GM13977 (cell line): ENCODE data around the gene TMEM135.

ENCODE experiments used
- DNase-seq: peaks from one replicate; pipeline ENCODE4 v3.0.0; 2012; ENCODE audit warnings: low spot score
- CTCF ChIP-seq: IDR thresholded peaks from 2 replicates; pipeline ENCODE4 v1.5.1; 2012; ENCODE audit warnings: mild to moderate bottlenecking, control low read depth; ENCODE audit not compliant: insufficient read depth; ENCODE audit errors: extremely low read depth, missing control alignments
- in situ Hi-C: fragments of 300-500 bp; cut with MboI; formaldehyde crosslinking; loops from one replicate; pipeline ENCODE4 v1.12.0; 2022; ENCODE audit warnings: low sequenced_read_pairs, low pct_unique_long_range_greater_than_20kb, mixed read lengths, inconsistent platforms; ENCODE audit not compliant: unreplicated experiment

TMEM135 gene

GRCh38 chr11:87033561-87033960, 4.2 kb upstream of the TMEM135 start:
- no peak for TF ChIP-seq CTCF
- in situ Hi-C loops: no loop called here
- DNase-seq: no peak

GRCh38 chr11:87035976-87036583, 1.7 kb upstream of the TMEM135 start:
- TF ChIP-seq CTCF: no peak
- no peak for DNase-seq
- in situ Hi-C loops: no loop called here

GRCh38 chr11:87036756-87037449, 831 bp upstream of the TMEM135 start:
- peak; percentile 28 for DNase-seq
- in situ Hi-C loops: no loop called here
- no peak for TF ChIP-seq CTCF

- no peak for TF ChIP-seq CTCF
- in situ Hi-C loops: no loop called here
- peak; percentile 36 for DNase-seq
These were observed 672 bp downstream of the TMEM135 start for GRCh38 chr11:87038235-87038977.

GRCh38 chr11:87039371-87039770, 1.6 kb downstream of the TMEM135 start:
- in situ Hi-C loops: no loop called here
- TF ChIP-seq CTCF: no peak
- DNase-seq: no peak

GRCh38 chr11:87043894-87044293, 6.2 kb downstream of the TMEM135 start:
- in situ Hi-C loops: no loop called here
- no peak for TF ChIP-seq CTCF
- DNase-seq: no peak
